Measurements from ENCODE around the gene GCM1.

- TF ChIP-seq CTCF (IDR thresholded peaks at IDR 0.05) (no peak), EZH2 (IDR thresholded peaks at IDR 0.05; ENCODE audit: borderline replicate concordance, insufficient read depth, low read depth, low read length, poor library complexity, severe bottlenecking) (no peak)
These were observed 62.3 kb downstream of the GCM1 start for GRCh38 chr6:53086302-53086701.
